Stimulated activated CD8-positive, alpha-beta memory T cell treated with anti-CD3 and anti-CD28 coated beads, Interleukin-12 subunit alpha, Interleukin-12 subunit beta, amount 100 ng/mL, for 4 hours (primary cell): ENCODE results near the gene PDGFRA.
"Not testable (repeated sequence)": the region's sequence is repeated elsewhere in the genome, so short reads cannot be mapped to it uniquely, and the experiment has no call there.

Experiments
- DNase-seq: peaks from one replicate; pipeline ENCODE4 v3.0.0-alpha.2; 2020; ENCODE audit warnings: low read depth

PDGFRA gene

GRCh38 chr4:54227256-54228055 is 1.6 kb upstream of the PDGFRA start:
- no peak for DNase-seq

GRCh38 chr4:54228056-54228527 is 1.0 kb upstream of the PDGFRA start:
- no peak for DNase-seq

DNA sequence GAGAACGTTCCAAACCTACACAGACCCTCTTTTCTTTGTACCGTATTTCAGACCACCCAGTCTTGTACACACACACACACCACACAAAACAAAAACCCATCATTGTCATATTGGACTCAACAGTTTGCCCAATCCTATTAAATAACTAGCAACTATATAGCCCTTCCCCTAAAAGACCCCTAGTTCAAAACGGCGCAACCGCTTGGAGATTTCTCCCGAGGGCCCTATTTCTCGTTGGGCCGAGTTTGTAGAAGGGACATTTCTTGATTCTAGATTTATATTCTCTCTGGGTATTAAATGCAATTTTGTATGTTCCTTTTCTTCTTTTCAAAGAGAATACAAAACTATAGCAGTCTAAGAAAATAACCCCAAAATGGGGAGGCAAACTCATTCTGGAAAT is 547 bp upstream of the PDGFRA start:
- DNase-seq: no peak

DNA sequence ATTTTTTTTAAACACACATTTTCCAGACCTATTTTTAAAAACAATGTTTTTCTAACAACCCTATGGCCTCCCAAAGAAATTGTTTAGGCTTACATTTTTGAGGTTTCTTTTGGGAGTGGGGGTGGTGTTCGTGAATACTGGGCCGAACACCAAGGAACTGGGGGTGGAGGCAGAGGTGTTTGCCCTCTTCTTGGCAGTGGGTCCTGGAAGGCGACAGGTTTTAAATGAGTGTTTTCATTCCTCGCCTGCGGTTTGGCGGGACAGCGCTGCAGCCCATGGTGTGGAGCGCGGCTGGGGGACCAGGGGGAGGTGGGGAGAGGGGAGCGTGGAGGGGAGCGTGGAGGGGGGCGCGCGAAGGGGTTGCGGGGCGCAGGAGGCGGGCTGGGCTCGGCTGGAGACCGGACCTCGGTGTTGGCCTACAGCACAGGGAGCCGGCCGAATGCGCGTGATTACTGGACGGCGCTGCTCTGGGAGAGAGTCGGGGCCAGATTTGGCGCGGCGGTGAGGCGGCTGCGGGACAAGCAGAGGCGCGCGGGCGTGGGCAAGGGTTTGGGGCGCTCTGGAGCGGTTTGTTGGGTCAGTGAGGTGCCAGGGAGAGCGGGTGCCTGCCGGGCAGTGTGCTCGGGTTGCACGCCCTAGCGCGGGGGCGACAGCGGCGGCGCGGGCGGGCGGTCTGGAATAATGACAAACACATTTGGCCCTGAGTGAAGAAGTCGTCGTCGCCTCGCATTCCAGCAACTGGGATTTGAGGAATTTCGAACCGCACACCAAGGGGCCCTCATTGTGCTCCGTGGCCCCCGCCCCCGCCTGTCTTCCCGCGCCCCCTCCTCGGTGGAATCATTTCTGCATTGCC is 764 bp downstream of the PDGFRA start:
- DNase-seq: no peak

DNA sequence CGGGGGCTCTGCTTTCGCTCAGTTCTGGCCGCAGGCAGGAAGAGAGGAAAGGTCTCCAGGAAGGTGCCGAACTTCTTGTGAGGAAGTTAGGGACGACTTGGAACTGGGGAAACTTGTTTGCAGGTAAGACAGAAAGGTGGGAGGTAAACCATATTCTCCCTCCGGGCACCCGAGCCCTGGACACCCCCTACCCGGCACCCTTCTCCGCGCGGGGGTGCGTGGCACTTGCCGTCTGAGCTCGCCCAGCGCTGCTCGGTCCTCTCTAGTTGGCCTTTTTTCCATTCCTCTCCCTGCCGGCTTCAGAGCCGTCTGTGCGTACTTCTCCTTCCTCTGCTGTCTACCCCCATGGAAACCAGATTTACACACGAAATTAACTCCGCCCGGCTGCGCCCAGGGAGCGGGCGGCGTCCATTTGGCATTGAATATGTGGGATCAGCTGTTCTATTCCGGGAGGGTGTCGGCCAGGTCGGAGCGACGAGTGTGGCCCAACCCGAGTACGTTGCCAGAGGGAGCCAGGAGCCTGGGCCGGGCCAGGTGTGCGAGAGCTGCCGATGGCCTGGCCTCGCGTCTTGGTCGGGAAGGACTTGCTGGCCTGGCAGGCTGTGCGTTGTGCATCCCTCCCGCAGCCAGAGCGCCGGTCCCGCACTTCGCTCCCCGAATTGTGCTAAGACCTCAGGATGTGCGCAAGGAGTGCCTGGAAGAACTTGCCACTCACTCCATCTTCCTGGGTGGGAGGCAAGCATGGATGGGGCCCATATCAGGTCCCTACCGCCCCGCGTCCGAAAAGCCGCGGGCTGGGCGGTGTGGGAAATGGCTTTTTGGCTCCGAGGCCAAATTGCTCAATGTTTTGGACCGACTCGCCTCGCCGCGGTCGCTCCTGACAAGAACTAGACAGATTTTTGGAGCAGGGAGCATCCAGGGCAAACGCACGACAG is 1.7 kb downstream of the PDGFRA start:
- DNase-seq: no peak

DNA sequence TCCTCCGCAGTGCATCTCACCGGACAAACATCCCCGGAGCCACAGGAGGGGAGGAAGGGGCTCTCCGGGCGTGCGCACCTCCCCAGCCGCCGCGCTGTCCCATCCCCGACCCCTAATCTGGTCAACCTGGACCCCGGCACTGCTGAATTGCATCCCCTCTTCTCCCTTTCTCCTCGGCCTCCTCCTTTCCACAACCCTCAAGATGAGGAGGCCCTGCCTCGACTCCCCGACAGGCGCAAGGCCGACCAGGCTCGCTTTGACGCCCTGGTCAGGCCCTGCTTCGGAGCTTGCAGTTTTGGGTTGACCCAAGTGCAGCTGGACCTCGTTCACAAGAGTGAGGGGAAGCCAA is 2.3 kb downstream of the PDGFRA start:
- DNase-seq: no peak

GRCh38 chr4:54231768-54232688 is 2.9 kb downstream of the PDGFRA start:
- no peak for DNase-seq

DNA sequence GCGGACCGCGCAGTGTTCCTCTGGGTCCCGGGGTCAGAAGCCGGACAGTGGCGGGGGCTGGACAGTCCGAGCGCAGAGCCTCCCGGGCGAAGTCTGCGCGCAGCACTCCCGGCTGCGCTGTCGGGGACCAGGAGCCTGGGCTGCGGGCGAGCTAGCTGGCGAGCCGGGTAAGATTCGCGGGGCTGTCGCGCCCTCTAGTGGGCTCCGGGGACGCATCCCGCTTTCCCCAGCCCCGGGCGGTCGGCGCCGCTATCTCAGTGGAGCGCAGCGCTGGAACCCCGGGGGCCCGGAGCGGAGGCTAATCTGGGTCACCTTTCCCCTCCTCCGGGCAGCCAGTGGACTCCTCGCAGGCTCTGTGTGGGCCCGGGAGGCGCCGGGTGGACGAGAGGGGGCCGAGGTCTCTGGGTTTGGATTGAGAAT is 4.2 kb downstream of the PDGFRA start:
- peak; percentile 56 for DNase-seq

GRCh38 chr4:54233697-54234496 is 4.8 kb downstream of the PDGFRA start:
- DNase-seq: peak; percentile 46

DNA sequence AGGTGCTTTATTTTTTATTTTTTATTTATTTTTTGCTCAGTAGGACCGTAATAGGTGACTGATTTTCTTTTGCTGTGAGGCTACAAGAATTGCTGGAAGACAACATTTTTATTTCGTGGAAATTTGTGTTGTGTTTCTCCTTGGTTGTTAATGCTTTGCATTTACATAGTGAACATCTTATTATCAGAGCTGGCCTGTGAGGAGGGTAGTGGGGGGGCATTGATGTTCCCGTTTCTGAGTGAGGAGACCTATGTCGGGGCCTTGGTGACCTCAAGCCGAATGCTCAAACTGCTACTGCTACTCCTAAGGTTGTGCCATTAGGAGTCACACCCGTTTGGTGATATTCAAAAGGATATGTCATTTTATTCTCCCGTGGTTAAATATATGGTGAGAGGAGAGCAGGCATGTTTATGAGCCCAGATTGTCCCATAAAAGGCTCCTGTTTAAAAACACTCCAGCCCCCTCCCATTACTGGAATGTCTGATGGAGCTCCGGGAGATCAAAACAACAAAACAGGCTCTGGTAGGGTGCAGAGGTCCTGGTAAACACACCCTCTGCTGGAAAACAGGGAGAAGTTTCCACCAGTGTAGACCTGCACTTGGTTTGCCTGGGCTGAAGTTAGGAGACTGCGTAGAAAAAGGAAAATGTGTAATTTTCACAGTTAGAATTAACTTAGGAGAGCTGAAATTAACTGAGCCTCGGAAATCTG is 5.6 kb downstream of the PDGFRA start:
- no peak for DNase-seq

DNA sequence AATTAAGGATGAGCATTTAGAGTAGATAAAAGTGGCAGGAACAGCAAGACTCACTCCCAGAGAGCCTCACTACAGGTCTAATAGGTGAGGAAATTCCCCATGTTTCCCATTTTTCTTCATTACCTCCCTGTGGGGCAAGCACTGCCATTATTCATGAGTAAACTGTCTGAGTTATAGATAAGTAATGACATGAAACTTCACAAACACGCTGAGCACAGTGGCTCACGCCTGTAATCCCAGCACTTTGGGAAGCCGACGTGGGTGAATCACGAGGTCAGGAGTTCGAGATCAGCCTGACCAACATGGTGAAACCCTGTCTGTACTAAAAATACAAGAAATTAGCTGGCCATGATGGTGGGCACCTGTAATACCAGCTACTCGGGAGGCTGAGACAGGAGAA is 7.2 kb downstream of the PDGFRA start:
- not testable (repeated sequence) for DNase-seq

DNA sequence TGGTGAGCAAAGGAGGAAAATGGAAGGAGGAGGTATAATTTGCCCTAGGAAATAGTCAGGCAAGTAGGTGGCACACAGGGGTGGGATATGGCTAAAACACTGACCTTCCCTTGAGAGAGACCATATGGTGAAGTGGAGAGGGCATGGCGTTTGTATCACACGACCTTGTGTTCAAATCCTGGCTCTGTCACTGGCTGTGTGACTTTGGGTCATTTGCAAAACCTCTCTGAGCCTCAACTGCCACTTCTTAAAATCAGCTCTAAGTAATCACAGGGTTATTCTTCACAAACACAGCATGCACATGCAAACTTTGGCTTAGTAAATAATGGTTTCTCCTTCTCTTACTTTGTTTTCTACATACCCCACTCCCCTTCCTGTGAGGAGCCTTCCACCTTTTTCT is 8.7 kb downstream of the PDGFRA start:
- no peak for DNase-seq

DNA sequence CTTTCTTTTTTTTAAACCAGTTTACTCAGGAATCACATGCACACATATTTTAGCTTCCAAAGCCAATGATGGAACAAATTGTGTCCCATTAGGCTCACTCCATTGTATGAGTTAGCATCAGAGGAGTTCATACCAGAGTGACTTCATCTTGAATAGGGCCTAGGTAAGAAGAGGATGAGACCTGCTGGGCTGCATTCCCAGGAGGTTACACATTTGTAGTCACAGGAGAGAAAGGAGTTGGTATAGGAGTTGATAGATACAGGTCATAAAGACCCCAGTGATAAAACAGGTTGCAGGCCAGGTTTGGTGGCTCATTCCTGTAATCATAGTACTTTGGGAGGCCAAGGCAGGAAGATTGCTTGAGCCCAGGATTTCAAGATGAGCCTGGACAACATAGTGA is 9.3 kb downstream of the PDGFRA start:
- no peak for DNase-seq

GRCh38 chr4:54241268-54241823 is 12.3 kb downstream of the PDGFRA start:
- not testable (repeated sequence) for DNase-seq

- not testable (repeated sequence) for DNase-seq
Observed at GRCh38 chr4:54243541-54243940, 14.4 kb downstream of the PDGFRA start.

DNA sequence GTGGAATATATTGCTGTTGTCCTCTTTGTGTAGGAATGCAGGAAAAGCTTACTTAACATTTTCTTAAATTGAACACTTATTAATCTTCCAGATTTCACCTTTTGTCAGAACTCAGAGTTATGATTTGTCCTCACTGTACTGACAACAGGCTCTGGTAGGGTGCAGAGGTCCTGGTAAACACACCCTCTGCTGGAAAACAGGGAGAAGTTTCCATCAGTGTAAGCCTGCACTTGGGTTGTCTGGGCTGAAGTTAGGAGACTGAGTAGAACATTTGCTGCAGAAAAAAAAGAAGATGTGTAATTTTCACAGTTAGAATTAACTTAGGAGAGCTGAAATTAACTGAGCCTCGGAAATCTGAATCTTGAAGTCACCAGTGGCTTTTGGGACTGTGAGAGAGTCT is 23.2 kb downstream of the PDGFRA start:
- not testable (repeated sequence) for DNase-seq

- DNase-seq: no peak
Observed at GRCh38 chr4:54254116-54254914, 25.2 kb downstream of the PDGFRA start.

- no peak for DNase-seq
Observed at GRCh38 chr4:54254915-54255246, 25.8 kb downstream of the PDGFRA start.
